Measurements from ENCODE around the gene LPAR3. TPM values are rescaled to one million over a fixed set of nuclear protein-coding genes. Genes with fewer than 3 reads are reported as not detected.

LPAR3 gene
- total RNA-seq, 2 experiments from 2014 or later, result 0.21 to 0.23 TPM

GRCh38 chr1:84855691-84856630, 37.0 kb downstream of the LPAR3 start:
- H3K4me3 Mint-ChIP-seq, result no peak overlapping the region
- H3K4me1 Mint-ChIP-seq, result peaks cover 45% of the 10 kb centered on the region
- ChIA-PET CTCF (interaction anchor here (0.7 to 2.0 kb wide), 6 partner anchors 15 to 102 kb away, joined by 3 to 7 read pairs (median 3); no protein-coding TSS in a partner anchor), POLR2A (no interaction called here)
- H3K27ac Mint-ChIP-seq, result peak overlapping the region; percentile 45
- intact Hi-C loops (cut with DNase I, micrococcal nuclease), result loop anchor here (2.0 to 10.0 kb wide), 2 partner anchors 165 to 711 kb away; partner anchors contain the start of genes PRKACB (in 1 of the 2) and SSX2IP (in 1 of the 2)
- no peaks in the 10 kb centered on the region for H3K36me3 Mint-ChIP-seq (ENCODE audit: low read depth)
- no peaks in the 10 kb centered on the region for H3K9me3 Mint-ChIP-seq (ENCODE audit: low read depth)
- no peak for ATAC-seq
- DNase-seq, result no peak
- no peaks in the 10 kb centered on the region for H3K27me3 Mint-ChIP-seq

- intact Hi-C loops (cut with DNase I, micrococcal nuclease), result loop anchor here (2.0 to 10.0 kb wide), 2 partner anchors 164 to 710 kb away; partner anchors contain the start of genes PRKACB (in 1 of the 2) and SSX2IP (in 1 of the 2)
- ChIA-PET CTCF (no interaction called here), POLR2A (no interaction called here)
- ATAC-seq, result no peak
- Mint-ChIP-seq H3K4me1 (peaks cover 41% of the 10 kb centered on the region), H3K36me3 (ENCODE audit: low read depth) (no peaks in the 10 kb centered on the region), H3K9me3 (ENCODE audit: low read depth) (no peaks in the 10 kb centered on the region), H3K4me3 (no peak overlapping the region), H3K27me3 (no peaks in the 10 kb centered on the region), H3K27ac (peak overlapping the region; percentile 45)
- DNase-seq, result no peak
Measured at GRCh38 chr1:84855168-84855567, 37.8 kb downstream of the LPAR3 start.

GRCh38 chr1:84853741-84854721, 39.0 kb downstream of the LPAR3 start:
- Mint-ChIP-seq H3K9me3 (ENCODE audit: low read depth) (no peaks in the 10 kb centered on the region), H3K27ac (peak overlapping the region; percentile 77), H3K4me3 (no peak overlapping the region), H3K27me3 (no peaks in the 10 kb centered on the region), H3K36me3 (ENCODE audit: low read depth) (no peaks in the 10 kb centered on the region), H3K4me1 (peaks cover 33% of the 10 kb centered on the region)
- ChIA-PET POLR2A (no interaction called here), CTCF (interaction anchor here (0.7 to 1.1 kb wide), 4 partner anchors 10 to 634 kb away, joined by 3 to 4 read pairs (median 4); no protein-coding TSS in a partner anchor)
- DNase-seq (peak; percentile 49), ATAC-seq (peak; percentile 100)
- intact Hi-C loops (cut with DNase I, micrococcal nuclease), result loop anchor here (1.0 to 10.0 kb wide), 6 partner anchors 8 to 709 kb away; partner anchors contain the start of genes PRKACB (in 1 of the 2) and SSX2IP (in 1 of the 2)

GRCh38 chr1:84851839-84852238, 41.2 kb downstream of the LPAR3 start:
- intact Hi-C loops (cut with DNase I, micrococcal nuclease), result loop anchor here (5.0 to 10.0 kb wide), 2 partner anchors 700 to 707 kb away; partner anchors contain the start of gene PRKACB (in 1 of the 2)
- CTCF ChIA-PET, result interaction anchor here (0.6 to 1.2 kb wide), 3 partner anchors 67 to 105 kb away, joined by 3 to 5 read pairs (median 3); no protein-coding TSS in a partner anchor
- no peaks in the 10 kb centered on the region for H3K9me3 Mint-ChIP-seq (ENCODE audit: low read depth)
- POLR2A ChIA-PET, result interaction anchor here (0.5 kb wide), 1 partner anchor 447 kb away, joined by 3 read pairs; no protein-coding TSS in a partner anchor
- peaks cover 38% of the 10 kb centered on the region for H3K4me1 Mint-ChIP-seq
- H3K4me3 Mint-ChIP-seq, result no peak overlapping the region
- ATAC-seq, result no peak
- no peaks in the 10 kb centered on the region for H3K36me3 Mint-ChIP-seq (ENCODE audit: low read depth)
- no peak overlapping the region for H3K27ac Mint-ChIP-seq
- DNase-seq, result no peak
- no peaks in the 10 kb centered on the region for H3K27me3 Mint-ChIP-seq

- no peak for DNase-seq
Measured at GRCh38 chr1:84849357-84849975, 43.5 kb downstream of the LPAR3 start.

GRCh38 chr1:84847253-84848250, 45.5 kb downstream of the LPAR3 start:
- ChIA-PET CTCF (interaction anchor here (1.0 to 1.9 kb wide), 2 partner anchors 14 to 55 kb away, joined by 3 to 4 read pairs; no protein-coding TSS in a partner anchor), POLR2A (no interaction called here)
- ATAC-seq (peak; percentile 39), DNase-seq (peak; percentile 31)
- H3K36me3 Mint-ChIP-seq (ENCODE audit: low read depth), result no peaks in the 10 kb centered on the region
- H3K27me3 Mint-ChIP-seq, result no peaks in the 10 kb centered on the region
- H3K4me3 Mint-ChIP-seq, result no peak overlapping the region
- no peak overlapping the region for H3K27ac Mint-ChIP-seq
- peaks cover 11% of the 10 kb centered on the region for H3K4me1 Mint-ChIP-seq
- intact Hi-C loops (cut with DNase I, micrococcal nuclease), result no loop called here
- H3K9me3 Mint-ChIP-seq (ENCODE audit: low read depth), result no peaks in the 10 kb centered on the region

More at GRCh38 chr1:84849357-84849975, 43.5 kb downstream of the LPAR3 start:
- H3K4me1 Mint-ChIP-seq, result peaks cover 27% of the 10 kb centered on the region
- ChIA-PET CTCF (interaction anchor here (1.1 kb wide), 1 partner anchor 77 kb away, joined by 3 read pairs; no protein-coding TSS in a partner anchor), POLR2A (no interaction called here)
- no peak overlapping the region for H3K4me3 Mint-ChIP-seq
- intact Hi-C loops (cut with DNase I, micrococcal nuclease), result no loop called here
- no peaks in the 10 kb centered on the region for H3K9me3 Mint-ChIP-seq (ENCODE audit: low read depth)
- no peaks in the 10 kb centered on the region for H3K36me3 Mint-ChIP-seq (ENCODE audit: low read depth)
- no peak overlapping the region for H3K27ac Mint-ChIP-seq
- H3K27me3 Mint-ChIP-seq, result no peaks in the 10 kb centered on the region
- no peak for ATAC-seq

- intact Hi-C loops (cut with DNase I, micrococcal nuclease), result no loop called here
- Mint-ChIP-seq H3K27me3 (no peaks in the 10 kb centered on the region), H3K4me1 (peaks cover 10% of the 10 kb centered on the region), H3K36me3 (ENCODE audit: low read depth) (no peaks in the 10 kb centered on the region), H3K27ac (no peak overlapping the region), H3K9me3 (ENCODE audit: low read depth) (no peaks in the 10 kb centered on the region), H3K4me3 (no peak overlapping the region)
- no peak for DNase-seq
- ATAC-seq, result no peak
- ChIA-PET CTCF (interaction anchor here (0.6 kb wide), 1 partner anchor 1232 kb away, joined by 5 read pairs; no protein-coding TSS in a partner anchor), POLR2A (no interaction called here)
Measured at GRCh38 chr1:84846387-84846786, 46.6 kb downstream of the LPAR3 start.

- DNase-seq (no peak), ATAC-seq (no peak)
- no peak overlapping the region for H3K4me3 Mint-ChIP-seq
- H3K9me3 Mint-ChIP-seq (ENCODE audit: low read depth), result no peaks in the 10 kb centered on the region
- H3K36me3 Mint-ChIP-seq (ENCODE audit: low read depth), result no peaks in the 10 kb centered on the region
- ChIA-PET CTCF (no interaction called here), POLR2A (no interaction called here)
- intact Hi-C loops (cut with DNase I, micrococcal nuclease), result no loop called here
- no peak overlapping the region for H3K27ac Mint-ChIP-seq
- no peaks in the 10 kb centered on the region for H3K27me3 Mint-ChIP-seq
- H3K4me1 Mint-ChIP-seq, result peaks cover 10% of the 10 kb centered on the region
Measured at GRCh38 chr1:84845357-84845756, 47.6 kb downstream of the LPAR3 start.

GRCh38 chr1:84844094-84844493, 48.9 kb downstream of the LPAR3 start:
- no peaks in the 10 kb centered on the region for H3K27me3 Mint-ChIP-seq
- peaks cover 10% of the 10 kb centered on the region for H3K4me1 Mint-ChIP-seq
- no peak for ATAC-seq

More at GRCh38 chr1:84844094-84844493, 48.9 kb downstream of the LPAR3 start:
- Mint-ChIP-seq H3K4me3 (no peak overlapping the region), H3K9me3 (ENCODE audit: low read depth) (no peaks in the 10 kb centered on the region), H3K27ac (no peak overlapping the region), H3K36me3 (ENCODE audit: low read depth) (no peaks in the 10 kb centered on the region)
- POLR2A ChIA-PET, result no interaction called here
- no peak for DNase-seq
- CTCF ChIA-PET, result interaction anchor here (1.4 kb wide), 1 partner anchor 9 kb away, joined by 3 read pairs; no protein-coding TSS in a partner anchor
- intact Hi-C loops (cut with DNase I, micrococcal nuclease), result no loop called here

Measured in activated CD4-positive, alpha-beta T cell treated with anti-CD3 and anti-CD28 coated beads for 36 hours (primary cell).